K562 (cell line): ENCODE results near the gene ZNF266. TPM values are rescaled to one million over a fixed set of nuclear protein-coding genes. Genes with fewer than 3 reads are reported as not detected.

Experiments used
- ARNT ChIP-seq, 2 experiments: fragments of 450-650 bp; IDR thresholded peaks; 2 replicates each; pipeline ENCODE4 v1.6.1; 2016; ENCODE audit warnings: mild to moderate bottlenecking in 1 of 2
- BRF2 ChIP-seq: IDR thresholded peaks from 3 replicates; pipeline ENCODE4 v1.6.1; 2011; ENCODE audit warnings: borderline replicate concordance, mild to moderate bottlenecking; ENCODE audit not compliant: insufficient read length, insufficient read depth
- CEBPG ChIP-seq, 3 experiments: fragments of 200-800 bp in 1 of 3; sonication (Bioruptor generic) in 1 of 3; sonication (generic) in 1 of 3; formaldehyde crosslinking in 1 of 3; IDR thresholded peaks in 2 of 3; conservative IDR thresholded peaks in 1 of 3; 2 replicates each; pipeline versions ENCODE4 v1.6.1 to v1.8.0; 2016 to 2022; ENCODE audit warnings: missing compliant biosample characterization in 2 of 3, missing genetic modification characterization in 2 of 3, mild to moderate bottlenecking in 1 of 3, missing genetic modification reagents in 1 of 3
- CSDE1 ChIP-seq, 2 experiments: fragments of 450-650 bp; IDR thresholded peaks; 2 replicates each; pipeline ENCODE4 v1.6.1; 2016; ENCODE audit warnings: mild to moderate bottlenecking in 1 of 2
- CTBP1 ChIP-seq: fragments of 450-650 bp; IDR thresholded peaks from 2 replicates; pipeline ENCODE4 v1.6.1; 2016; ENCODE audit warnings: borderline replicate concordance
- FOXA1 ChIP-seq: fragments of 450-650 bp; IDR thresholded peaks from 2 replicates; pipeline ENCODE4 v1.6.1; 2016; ENCODE audit warnings: mild to moderate bottlenecking, borderline replicate concordance
- GABPB2 ChIP-seq: fragments of 250-450 bp; sonication (Bioruptor Pico); conservative IDR thresholded peaks from 2 replicates; pipeline ENCODE4 v1.5.1; 2021; ENCODE audit warnings: mild to moderate bottlenecking
- HNRNPLL ChIP-seq: fragments of 200-400 bp; formaldehyde crosslinking; IDR thresholded peaks from 2 replicates; pipeline ENCODE4 v1.6.1; 2017; ENCODE audit warnings: low read length, low read depth, mild to moderate bottlenecking; ENCODE audit not compliant: poor library complexity, severe bottlenecking
- MTA1 ChIP-seq: fragments of 450-650 bp; IDR thresholded peaks from 2 replicates; pipeline ENCODE4 v1.6.1; 2017; ENCODE audit warnings: borderline replicate concordance
- RHOXF2B ChIP-seq: fragments of 250-450 bp; sonication (Bioruptor Pico); conservative IDR thresholded peaks from 2 replicates; pipeline ENCODE4 v1.5.1; 2021
- SMARCC2 ChIP-seq: fragments of 450-650 bp; IDR thresholded peaks from 2 replicates; pipeline ENCODE4 v1.6.1; 2017; ENCODE audit warnings: antibody characterized with exemption, moderate library complexity, mild to moderate bottlenecking, low read depth
- SNAPC5 ChIP-seq: fragments of 250-450 bp; sonication (Bioruptor Pico); IDR thresholded peaks from 2 replicates; pipeline ENCODE4 v1.8.0; 2021; ENCODE audit warnings: moderate library complexity, mild to moderate bottlenecking, inconsistent platforms
- THAP7 ChIP-seq: fragments of 250-450 bp; sonication (Bioruptor Pico); IDR thresholded peaks from 2 replicates; pipeline ENCODE4 v1.5.0; 2021
- ZNF263 ChIP-seq: sonication (generic); formaldehyde crosslinking; IDR thresholded peaks from 2 replicates; pipeline ENCODE4 v1.8.0; 2022; ENCODE audit warnings: mild to moderate bottlenecking, missing genetic modification reagents, borderline replicate concordance
- polyA plus RNA-seq, 8 experiments: library from polyadenylated mRNA; depleted of rRNA in 4 of 8; stranded (reverse) in 5 of 8; unstranded in 3 of 8; fragments of >200 nt; fragmentation: Nextera tagmentation in 2 of 8; fragmentation: Illumina TruSeq in 1 of 8; extraction: Ambion mirVana in 2 of 8; extraction: Trizol in 1 of 8; gene quantifications; 2 replicates each; pipeline versions ENCODE4 v1.2.1 to v1.2.3, GENCODE V29; 2011 to 2014; ENCODE audit warnings: inconsistent platforms in 1 of 8, missing spikeins in 1 of 8
- total RNA-seq, 7 experiments: library from RNA; depleted of rRNA in 6 of 7; stranded (reverse); fragments of >200 nt in 6 of 7; fragmentation: Illumina TruSeq in 2 of 7; extraction: Trizol in 2 of 7; gene quantifications; 2 replicates each; pipeline versions ENCODE4 v1.2.1 to v1.2.3, GENCODE V29; 2011 to 2021; ENCODE audit warnings: low replicate concordance in 1 of 7
- TF ChIP-seq, protein P1 (sequence below): IDR thresholded peaks from 2 replicates; pipeline ENCODE4 v1.6.1; 2011; ENCODE audit not compliant: insufficient read length; ENCODE audit errors: extremely low read depth
- TF ChIP-seq, protein P2 (sequence below): fragments of 450-650 bp; formaldehyde crosslinking; IDR thresholded peaks from 2 replicates; pipeline ENCODE4 v1.4.0; 2020; ENCODE audit warnings: mild to moderate bottlenecking, moderate library complexity
- TF ChIP-seq, protein P3 (sequence below): fragments of 450-650 bp; conservative IDR thresholded peaks from 2 replicates; pipeline ENCODE4 v1.6.1; 2016; ENCODE audit warnings: missing genetic modification characterization, low read depth, mild to moderate bottlenecking, missing compliant biosample characterization, moderate library complexity
- TF ChIP-seq, protein P4 (sequence below): fragments of 200-400 bp; formaldehyde crosslinking; IDR thresholded peaks from 2 replicates; pipeline ENCODE4 v1.6.1; 2017; ENCODE audit warnings: mild to moderate bottlenecking, low read depth, low read length, moderate library complexity

The ZNF266 gene
- total and polyA plus RNA-seq, 9 of the 15 experiments (the other 6 are each of a cell fraction or from before 2014, with no cell fraction given): 5.9 to 40.9 (median 20.3) TPM

DNA sequence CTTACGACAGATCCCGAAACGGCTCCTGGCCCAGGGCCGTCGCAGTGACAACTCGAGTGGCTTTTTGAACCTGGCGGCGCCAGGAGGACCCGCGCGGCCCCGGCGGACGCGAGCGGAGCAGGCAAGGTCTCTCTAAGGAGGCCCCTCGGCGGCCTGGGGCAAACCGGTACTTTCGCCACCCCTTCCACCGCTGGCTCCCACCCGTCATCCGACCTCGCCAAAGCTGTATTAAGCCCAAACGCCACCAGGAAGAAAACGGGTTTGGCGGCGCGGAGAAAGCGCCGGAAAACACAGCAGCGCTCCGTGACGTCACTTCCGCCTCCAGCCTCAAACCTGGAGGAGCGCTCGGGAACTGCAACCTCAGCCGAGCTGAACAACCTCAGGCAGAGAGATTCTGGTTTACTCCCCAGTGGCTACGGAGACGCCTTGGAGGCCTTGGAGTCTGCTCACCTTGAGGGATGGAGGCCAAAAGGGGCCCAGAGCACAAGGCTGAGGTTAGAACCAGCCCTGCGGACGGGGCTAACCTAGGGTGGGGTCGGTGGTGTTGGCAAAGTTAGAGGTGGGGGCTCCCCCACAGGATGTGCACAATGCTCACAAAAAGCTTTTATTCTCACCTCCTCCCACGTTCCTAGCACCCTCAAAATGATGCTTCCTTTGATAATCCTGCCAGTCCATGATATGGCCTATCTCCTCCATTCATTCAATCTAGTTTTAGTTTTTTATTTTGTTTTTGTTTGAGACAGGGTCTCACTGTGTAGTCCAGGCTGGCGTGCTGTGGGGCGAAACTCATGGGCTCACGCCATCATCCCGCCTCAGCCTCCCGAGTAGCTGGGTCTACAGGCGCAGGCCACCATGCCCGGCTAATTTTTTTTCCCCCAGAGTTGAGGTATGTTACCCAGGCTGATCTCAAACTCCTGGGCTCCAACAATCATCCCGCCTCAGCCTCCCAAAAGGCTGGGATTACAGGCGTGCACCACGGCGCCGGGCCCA lies at the start of gene ZNF266 (continued):
- TF ChIP-seq CEBPG (CRISPR knock-in tag; IDR thresholded peaks at IDR 0.05) (no peak), CEBPG (tag; conservative IDR thresholded peaks at IDR 0.05 in 1 of 2, IDR thresholded peaks at IDR 0.05 in 1 of 2) (no peak), SMARCC2 (no peak), HNRNPLL (no peak), ARNT (IDR thresholded peaks at IDR 0.05) (no peak), THAP7 (no peak), RHOXF2B (no peak), CTBP1 (peak; percentile 55; the same call in 1 of the 2 replicates), MTA1 (peak; percentile 96), BRF2 (no peak), CSDE1 (IDR thresholded peaks at IDR 0.05) (no peak), FOXA1 (no peak), SNAPC5 (CRISPR knock-in tag) (no peak), GABPB2 (no peak), ZNF263 (CRISPR knock-in tag) (no peak)
- TF ChIP-seq, protein P1, sequence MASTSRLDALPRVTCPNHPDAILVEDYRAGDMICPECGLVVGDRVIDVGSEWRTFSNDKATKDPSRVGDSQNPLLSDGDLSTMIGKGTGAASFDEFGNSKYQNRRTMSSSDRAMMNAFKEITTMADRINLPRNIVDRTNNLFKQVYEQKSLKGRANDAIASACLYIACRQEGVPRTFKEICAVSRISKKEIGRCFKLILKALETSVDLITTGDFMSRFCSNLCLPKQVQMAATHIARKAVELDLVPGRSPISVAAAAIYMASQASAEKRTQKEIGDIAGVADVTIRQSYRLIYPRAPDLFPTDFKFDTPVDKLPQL: no peak
- TF ChIP-seq, protein P2, sequence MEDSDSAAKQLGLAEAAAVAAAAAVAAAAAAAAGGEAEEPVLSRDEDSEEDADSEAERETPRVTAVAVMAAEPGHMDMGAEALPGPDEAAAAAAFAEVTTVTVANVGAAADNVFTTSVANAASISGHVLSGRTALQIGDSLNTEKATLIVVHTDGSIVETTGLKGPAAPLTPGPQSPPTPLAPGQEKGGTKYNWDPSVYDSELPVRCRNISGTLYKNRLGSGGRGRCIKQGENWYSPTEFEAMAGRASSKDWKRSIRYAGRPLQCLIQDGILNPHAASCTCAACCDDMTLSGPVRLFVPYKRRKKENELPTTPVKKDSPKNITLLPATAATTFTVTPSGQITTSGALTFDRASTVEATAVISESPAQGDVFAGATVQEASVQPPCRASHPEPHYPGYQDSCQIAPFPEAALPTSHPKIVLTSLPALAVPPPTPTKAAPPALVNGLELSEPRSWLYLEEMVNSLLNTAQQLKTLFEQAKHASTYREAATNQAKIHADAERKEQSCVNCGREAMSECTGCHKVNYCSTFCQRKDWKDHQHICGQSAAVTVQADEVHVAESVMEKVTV (CRISPR knock-in tag): no peak
- TF ChIP-seq, protein P3, sequence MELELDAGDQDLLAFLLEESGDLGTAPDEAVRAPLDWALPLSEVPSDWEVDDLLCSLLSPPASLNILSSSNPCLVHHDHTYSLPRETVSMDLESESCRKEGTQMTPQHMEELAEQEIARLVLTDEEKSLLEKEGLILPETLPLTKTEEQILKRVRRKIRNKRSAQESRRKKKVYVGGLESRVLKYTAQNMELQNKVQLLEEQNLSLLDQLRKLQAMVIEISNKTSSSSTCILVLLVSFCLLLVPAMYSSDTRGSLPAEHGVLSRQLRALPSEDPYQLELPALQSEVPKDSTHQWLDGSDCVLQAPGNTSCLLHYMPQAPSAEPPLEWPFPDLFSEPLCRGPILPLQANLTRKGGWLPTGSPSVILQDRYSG (tag): no peak
- TF ChIP-seq, protein P4, sequence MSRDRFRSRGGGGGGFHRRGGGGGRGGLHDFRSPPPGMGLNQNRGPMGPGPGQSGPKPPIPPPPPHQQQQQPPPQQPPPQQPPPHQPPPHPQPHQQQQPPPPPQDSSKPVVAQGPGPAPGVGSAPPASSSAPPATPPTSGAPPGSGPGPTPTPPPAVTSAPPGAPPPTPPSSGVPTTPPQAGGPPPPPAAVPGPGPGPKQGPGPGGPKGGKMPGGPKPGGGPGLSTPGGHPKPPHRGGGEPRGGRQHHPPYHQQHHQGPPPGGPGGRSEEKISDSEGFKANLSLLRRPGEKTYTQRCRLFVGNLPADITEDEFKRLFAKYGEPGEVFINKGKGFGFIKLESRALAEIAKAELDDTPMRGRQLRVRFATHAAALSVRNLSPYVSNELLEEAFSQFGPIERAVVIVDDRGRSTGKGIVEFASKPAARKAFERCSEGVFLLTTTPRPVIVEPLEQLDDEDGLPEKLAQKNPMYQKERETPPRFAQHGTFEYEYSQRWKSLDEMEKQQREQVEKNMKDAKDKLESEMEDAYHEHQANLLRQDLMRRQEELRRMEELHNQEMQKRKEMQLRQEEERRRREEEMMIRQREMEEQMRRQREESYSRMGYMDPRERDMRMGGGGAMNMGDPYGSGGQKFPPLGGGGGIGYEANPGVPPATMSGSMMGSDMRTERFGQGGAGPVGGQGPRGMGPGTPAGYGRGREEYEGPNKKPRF: no peak
